ENCODE data around the gene CCNL1. TPM values are rescaled to one million over a fixed set of nuclear protein-coding genes. Genes with fewer than 3 reads are reported as not detected.

CCNL1 gene
- total RNA-seq, 5 donors from 2014 or later (not counting 1 experiment from before 2014, with no cell fraction given), result 271 to 1,140 (median 276) TPM

- no peak overlapping the region for H3K4me3 ChIP-seq (ENCODE audit: control insufficient read depth in 1 of 2, extremely low read depth in 1 of 2, low read length in 1 of 2)
- H3K9me3 ChIP-seq, result no peaks in the 10 kb centered on the region
- peaks cover 16 to 56% (median 50%) of the 10 kb centered on the region in 3 donors for H3K4me1 Mint-ChIP-seq
- H3K27ac ChIP-seq (ENCODE audit: low read length), result no peak overlapping the region
- H3K36me3 Mint-ChIP-seq, result peaks cover 8% of the 10 kb centered on the region
- POLR2A ChIA-PET, result interaction anchor here in 1 of 2 donors (0.7 to 3.0 kb wide), 2 partner anchors 14 to 34 kb away, joined by 3 to 13 read pairs; no protein-coding TSS in a partner anchor
- no peaks in the 10 kb centered on the region for H3K27me3 ChIP-seq (replicated peaks in 1 of 2; ENCODE audit: control insufficient read depth in 2 of 2, extremely low read depth in 1 of 2, insufficient read depth in 2 of 2, low read length in 1 of 2)
- 100% methylated on average over 1 of the region's 5 CpGs for WGBS (ENCODE audit: insufficient coverage)
- no peaks in the 10 kb centered on the region for H3K27me3 Mint-ChIP-seq
- peaks cover 6 to 38% of the 10 kb centered on the region in 2 experiments for H3K4me1 ChIP-seq (ENCODE audit: control insufficient read depth in 1 of 2, extremely low read depth in 1 of 2, insufficient read depth in 2 of 2, low read length in 2 of 2)
- no peak overlapping the region for H3K4me3 Mint-ChIP-seq
- H3K36me3 ChIP-seq (ENCODE audit: control insufficient read depth in 2 of 2, extremely low read depth in 1 of 2, insufficient read depth in 1 of 2, low read length in 1 of 2), result peaks cover 0 to 5% of the 10 kb centered on the region in 2 donors
- ATAC-seq (replicated peaks in 1 of 4) (no peak), DNase-seq (no peak)
- CTCF ChIA-PET, result interaction anchor here (0.5 to 3.8 kb wide), 8 partner anchors 16 to 985 kb away, joined by 3 to 35 read pairs (median 4); partner anchors contain the start of gene SSR3 (in 1 of the 2)
- H3K27ac Mint-ChIP-seq, result peak overlapping the region; percentile 5 to 8
- no peaks in the 10 kb centered on the region for H3K9me3 Mint-ChIP-seq
These were observed 24.1 kb downstream of the CCNL1 start for GRCh38 chr3:157135671-157136396.

- peak overlapping the region in 1 of 2 donors; percentile 62 for H3K27ac Mint-ChIP-seq
- Histone ChIP-seq H3K4me1 (ENCODE audit: control insufficient read depth in 1 of 2, extremely low read depth in 1 of 2, insufficient read depth in 2 of 2, low read length in 2 of 2) (peaks cover 13 to 49% of the 10 kb centered on the region in 2 experiments), H3K27ac (ENCODE audit: low read length) (no peak overlapping the region), H3K27me3 (replicated peaks in 1 of 2; ENCODE audit: control insufficient read depth in 2 of 2, extremely low read depth in 1 of 2, insufficient read depth in 2 of 2, low read length in 1 of 2) (no peaks in the 10 kb centered on the region), H3K4me3 (ENCODE audit: control insufficient read depth in 1 of 2, extremely low read depth in 1 of 2, low read length in 1 of 2) (no peak overlapping the region), H3K9me3 (no peaks in the 10 kb centered on the region), H3K36me3 (ENCODE audit: control insufficient read depth in 2 of 2, extremely low read depth in 1 of 2, insufficient read depth in 1 of 2, low read length in 1 of 2) (peaks cover 0 to 4% of the 10 kb centered on the region in 2 donors)
- CTCF ChIA-PET, result interaction anchor here in 1 of 2 donors (0.6 kb wide), 1 partner anchor 1091 kb away, joined by 4 read pairs; no protein-coding TSS in a partner anchor
- H3K4me3 Mint-ChIP-seq, result no peak overlapping the region
- WGBS (ENCODE audit: insufficient coverage), result no CpG with 5 or more reads among the region's 1 CpG
- H3K27me3 Mint-ChIP-seq, result no peaks in the 10 kb centered on the region
- DNase-seq (no peak), ATAC-seq (replicated peaks in 1 of 4) (no peak)
- POLR2A ChIA-PET, result interaction anchor here in 1 of 2 donors (0.7 kb wide), 1 partner anchor 35 kb away, joined by 3 read pairs; no protein-coding TSS in a partner anchor
- no peaks in the 10 kb centered on the region for H3K9me3 Mint-ChIP-seq
- peaks cover 26 to 66% (median 59%) of the 10 kb centered on the region in 3 donors for H3K4me1 Mint-ChIP-seq
- H3K36me3 Mint-ChIP-seq, result peaks cover 5% of the 10 kb centered on the region
These were observed 25.2 kb downstream of the CCNL1 start for GRCh38 chr3:157134620-157135191.

- Histone ChIP-seq H3K4me3 (ENCODE audit: control insufficient read depth in 1 of 2, extremely low read depth in 1 of 2, low read length in 1 of 2) (no peak overlapping the region), H3K27ac (ENCODE audit: low read length) (peak overlapping the region; percentile 89), H3K27me3 (replicated peaks in 1 of 2; ENCODE audit: control insufficient read depth in 2 of 2, extremely low read depth in 1 of 2, insufficient read depth in 2 of 2, low read length in 1 of 2) (no peaks in the 10 kb centered on the region), H3K9me3 (no peaks in the 10 kb centered on the region), H3K4me1 (ENCODE audit: control insufficient read depth in 1 of 2, extremely low read depth in 1 of 2, insufficient read depth in 2 of 2, low read length in 2 of 2) (peaks cover 19 to 59% of the 10 kb centered on the region in 2 experiments), H3K36me3 (ENCODE audit: control insufficient read depth in 2 of 2, extremely low read depth in 1 of 2, insufficient read depth in 1 of 2, low read length in 1 of 2) (peaks cover 0 to 4% of the 10 kb centered on the region in 2 donors)
- no peaks in the 10 kb centered on the region for H3K27me3 Mint-ChIP-seq
- DNase-seq (no peak), ATAC-seq (replicated peaks in 1 of 4) (no peak)
- ChIA-PET POLR2A (interaction anchor here in 1 of 2 donors (1.0 kb wide), 1 partner anchor 11 kb away, joined by 3 read pairs; no protein-coding TSS in a partner anchor), CTCF (interaction anchor here (0.6 to 1.6 kb wide), 4 partner anchors 23 to 460 kb away, joined by 3 to 6 read pairs (median 3); no protein-coding TSS in a partner anchor)
- H3K4me3 Mint-ChIP-seq, result no peak overlapping the region
- peaks cover 3% of the 10 kb centered on the region for H3K36me3 Mint-ChIP-seq
- peaks cover 37 to 76% (median 69%) of the 10 kb centered on the region in 3 donors for H3K4me1 Mint-ChIP-seq
- H3K27ac Mint-ChIP-seq, result peak overlapping the region; percentile 55 to 99
- 52% methylated on average over 3 of the region's 4 CpGs for WGBS (ENCODE audit: insufficient coverage)
- no peaks in the 10 kb centered on the region for H3K9me3 Mint-ChIP-seq
These were observed 26.3 kb downstream of the CCNL1 start for GRCh38 chr3:157133434-157134320.

- ATAC-seq (replicated peaks in 1 of 4), result no peak
- Mint-ChIP-seq H3K27me3 (no peaks in the 10 kb centered on the region), H3K4me1 (peaks cover 44 to 82% (median 74%) of the 10 kb centered on the region in 3 donors), H3K4me3 (no peak overlapping the region), H3K27ac (peak overlapping the region; percentile 98 to 99), H3K9me3 (no peaks in the 10 kb centered on the region), H3K36me3 (peaks cover 3% of the 10 kb centered on the region)
- Histone ChIP-seq H3K27me3 (replicated peaks in 1 of 2; ENCODE audit: control insufficient read depth in 2 of 2, extremely low read depth in 1 of 2, insufficient read depth in 2 of 2, low read length in 1 of 2) (no peaks in the 10 kb centered on the region), H3K9me3 (no peaks in the 10 kb centered on the region), H3K27ac (ENCODE audit: low read length) (peak overlapping the region; percentile 89), H3K4me3 (ENCODE audit: control insufficient read depth in 1 of 2, extremely low read depth in 1 of 2, low read length in 1 of 2) (no peak overlapping the region), H3K36me3 (ENCODE audit: control insufficient read depth in 2 of 2, extremely low read depth in 1 of 2, insufficient read depth in 1 of 2, low read length in 1 of 2) (peaks cover 0 to 4% of the 10 kb centered on the region in 2 donors), H3K4me1 (ENCODE audit: control insufficient read depth in 1 of 2, extremely low read depth in 1 of 2, insufficient read depth in 2 of 2, low read length in 2 of 2) (peaks cover 23 to 67% of the 10 kb centered on the region in 2 experiments)
- CTCF ChIA-PET, result interaction anchor here (0.8 to 1.6 kb wide), 3 partner anchors 44 to 460 kb away, joined by 3 to 6 read pairs (median 3); no protein-coding TSS in a partner anchor
- 67% methylated on average over 1 of the region's 2 CpGs for WGBS (ENCODE audit: insufficient coverage)
- POLR2A ChIA-PET, result interaction anchor here in 1 of 2 donors (1.0 kb wide), 1 partner anchor 12 kb away, joined by 3 read pairs; no protein-coding TSS in a partner anchor
- no peak for DNase-seq
These were observed 27.0 kb downstream of the CCNL1 start for GRCh38 chr3:157132936-157133335.

GRCh38 chr3:157132341-157132740 lies 27.6 kb downstream of the CCNL1 start:
- CTCF ChIA-PET, result interaction anchor here (1.0 to 1.6 kb wide), 2 partner anchors 43 to 44 kb away, joined by 3 to 6 read pairs; no protein-coding TSS in a partner anchor
- no peaks in the 10 kb centered on the region for H3K9me3 Mint-ChIP-seq
- H3K36me3 ChIP-seq (ENCODE audit: control insufficient read depth in 2 of 2, extremely low read depth in 1 of 2, insufficient read depth in 1 of 2, low read length in 1 of 2), result peaks cover 0 to 4% of the 10 kb centered on the region in 2 donors
- no peaks in the 10 kb centered on the region for H3K27me3 Mint-ChIP-seq
- H3K9me3 ChIP-seq, result no peaks in the 10 kb centered on the region
- POLR2A ChIA-PET, result no interaction called here
- H3K27ac ChIP-seq (ENCODE audit: low read length), result peak overlapping the region; percentile 89
- no peak for ATAC-seq (replicated peaks in 1 of 4)
- H3K36me3 Mint-ChIP-seq, result peaks cover 3% of the 10 kb centered on the region
- 100% methylated on average over 1 of the region's 1 CpG for WGBS (ENCODE audit: insufficient coverage)
- H3K4me3 Mint-ChIP-seq, result peak overlapping the region in 2 of 3 donors; percentile 13 to 66
- DNase-seq, result no peak
- peaks cover 50 to 85% (median 77%) of the 10 kb centered on the region in 3 donors for H3K4me1 Mint-ChIP-seq
- no peaks in the 10 kb centered on the region for H3K27me3 ChIP-seq (replicated peaks in 1 of 2; ENCODE audit: control insufficient read depth in 2 of 2, extremely low read depth in 1 of 2, insufficient read depth in 2 of 2, low read length in 1 of 2)
- H3K27ac Mint-ChIP-seq, result peak overlapping the region; percentile 98 to 99
- peaks cover 23 to 69% of the 10 kb centered on the region in 2 experiments for H3K4me1 ChIP-seq (ENCODE audit: control insufficient read depth in 1 of 2, extremely low read depth in 1 of 2, insufficient read depth in 2 of 2, low read length in 2 of 2)
- H3K4me3 ChIP-seq (ENCODE audit: control insufficient read depth in 1 of 2, extremely low read depth in 1 of 2, low read length in 1 of 2), result no peak overlapping the region
